Activated T-cell treated with anti-CD3 and anti-CD28 coated beads, Interleukin-2, amount 50 U/mL, for 1 hour (primary cell): ENCODE results near the gene KRTAP4-5.
"Not testable (repeated sequence)": the region's sequence is repeated elsewhere in the genome, so short reads cannot be mapped to it uniquely, and the experiment has no call there.

ENCODE experiments used
- DNase-seq: peaks from one replicate; pipeline ENCODE4 v3.0.0-alpha.2; 2020

The KRTAP4-5 gene

GRCh38 chr17:41149652-41149985, at the start of gene KRTAP4-5:
Gene KRTAP4-5 (minus strand): TSS chr17:41149825. CDS start chr17:41149767, 58 bp downstream.
- no peak for DNase-seq

GRCh38 chr17:41196068-41196467, 46.4 kb upstream of the KRTAP4-5 start:
- DNase-seq = no peak

GRCh38 chr17:41190328-41190727, 40.7 kb upstream of the KRTAP4-5 start:
- no peak for DNase-seq

GRCh38 chr17:41189837-41190318, 40.3 kb upstream of the KRTAP4-5 start, which contains the start of gene KRTAP9-1:
Gene KRTAP9-1 (plus strand): TSS chr17:41189887. CDS start chr17:41189887, 0 bp downstream.
- DNase-seq = not testable (repeated sequence)

- DNase-seq = no peak
These were observed 37.2 kb upstream of the KRTAP4-5 start for GRCh38 chr17:41186872-41187271.

GRCh38 chr17:41185001-41185400, 35.4 kb upstream of the KRTAP4-5 start:
- no peak for DNase-seq

GRCh38 chr17:41184480-41184961, 34.9 kb upstream of the KRTAP4-5 start, which contains the start of gene KRTAP4-1:
Gene KRTAP4-1 (minus strand): TSS chr17:41184911. CDS start chr17:41184854, 57 bp downstream.
- DNase-seq = no peak

- no peak for DNase-seq
These were observed 29.4 kb upstream of the KRTAP4-5 start for GRCh38 chr17:41178843-41179616.

GRCh38 chr17:41178341-41178740, 28.7 kb upstream of the KRTAP4-5 start:
- DNase-seq = no peak

- DNase-seq = no peak
These were observed 28.2 kb upstream of the KRTAP4-5 start, which contains the start of gene KRTAP4-2 for GRCh38 chr17:41177727-41178271. Gene KRTAP4-2 (minus strand): TSS chr17:41178221. CDS start chr17:41178164, 57 bp downstream.

GRCh38 chr17:41176744-41177387, 27.2 kb upstream of the KRTAP4-5 start:
- no peak for DNase-seq

GRCh38 chr17:41171886-41172285, 22.3 kb upstream of the KRTAP4-5 start:
- DNase-seq = no peak

GRCh38 chr17:41168121-41168520, 18.5 kb upstream of the KRTAP4-5 start, which contains the start of gene KRTAP4-3:
Gene KRTAP4-3 (minus strand): TSS chr17:41168221. CDS start chr17:41168172, 49 bp downstream.
- DNase-seq = no peak

- DNase-seq = no peak
These were observed 17.9 kb upstream of the KRTAP4-5 start for GRCh38 chr17:41167561-41167960.

- no peak for DNase-seq
These were observed 14.2 kb upstream of the KRTAP4-5 start for GRCh38 chr17:41163828-41164227.

GRCh38 chr17:41160648-41161047, 11.0 kb upstream of the KRTAP4-5 start, which contains the start of gene KRTAP4-4:
Gene KRTAP4-4 (minus strand): TSS chr17:41160748. CDS start chr17:41160691, 57 bp downstream.
- no peak for DNase-seq

- not testable (repeated sequence) for DNase-seq
These were observed 10.6 kb upstream of the KRTAP4-5 start for GRCh38 chr17:41160190-41160589.

GRCh38 chr17:41153856-41154255, 4.2 kb upstream of the KRTAP4-5 start:
- no peak for DNase-seq

- no peak for DNase-seq
These were observed 1.9 kb upstream of the KRTAP4-5 start for GRCh38 chr17:41151525-41151924.

- no peak for DNase-seq
These were observed 401 bp upstream of the KRTAP4-5 start for GRCh38 chr17:41150026-41150425.

- not testable (repeated sequence) for DNase-seq
These were observed 514 bp downstream of the KRTAP4-5 start for GRCh38 chr17:41148971-41149651.

- no peak for DNase-seq
These were observed 2.0 kb downstream of the KRTAP4-5 start for GRCh38 chr17:41147531-41148204.
